Erythroblast (primary cell): ENCODE measurements around the gene CGA.
"Not testable (repeated sequence)": the region's sequence is repeated elsewhere in the genome, so short reads cannot be mapped to it uniquely, and the experiment has no call there.

Experiments used
- DNase-seq, 2 experiments: peaks; one replicate each; lab custom pipeline; 2025; lab: John Stamatoyannopoulos, UW
- GATA1 ChIP-seq: IDR thresholded peaks from 2 replicates; pipeline ENCODE4 v1.6.1; 2011; ENCODE audit warnings: low read depth, mild to moderate bottlenecking, control low read depth, low read length, moderate library complexity
- POLR2A ChIP-seq: IDR thresholded peaks from 2 replicates; pipeline ENCODE4 v1.6.1; 2011; ENCODE audit warnings: mild to moderate bottlenecking, low read length

Gene CGA

DNA sequence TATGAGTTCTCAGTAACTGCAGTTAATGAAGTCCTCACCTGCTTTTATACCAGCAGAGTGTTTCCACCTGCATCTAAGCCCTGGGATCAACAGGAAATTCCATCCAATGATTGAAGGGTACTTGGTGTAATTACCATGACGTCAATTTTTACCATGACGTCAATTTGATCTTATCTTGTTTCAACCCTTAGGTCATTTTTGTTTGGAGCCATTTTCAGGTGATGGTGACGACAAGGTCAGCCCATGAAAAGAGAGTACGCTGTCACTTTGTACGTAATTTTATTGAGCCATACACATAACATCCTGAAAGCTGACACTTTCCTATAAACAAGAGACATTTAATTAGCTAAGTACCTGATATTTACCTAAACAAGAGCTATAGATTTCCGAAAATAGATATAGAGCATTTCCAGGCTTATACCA lies at the start of gene CGA:
TSS of gene CGA (minus strand) at position 20 of the 423 bp plus-strand sequence. CDS start 6,906 bp downstream, outside the sequence.
- no peak for DNase-seq
- no peak for TF ChIP-seq GATA1
- no peak for TF ChIP-seq POLR2A

DNA sequence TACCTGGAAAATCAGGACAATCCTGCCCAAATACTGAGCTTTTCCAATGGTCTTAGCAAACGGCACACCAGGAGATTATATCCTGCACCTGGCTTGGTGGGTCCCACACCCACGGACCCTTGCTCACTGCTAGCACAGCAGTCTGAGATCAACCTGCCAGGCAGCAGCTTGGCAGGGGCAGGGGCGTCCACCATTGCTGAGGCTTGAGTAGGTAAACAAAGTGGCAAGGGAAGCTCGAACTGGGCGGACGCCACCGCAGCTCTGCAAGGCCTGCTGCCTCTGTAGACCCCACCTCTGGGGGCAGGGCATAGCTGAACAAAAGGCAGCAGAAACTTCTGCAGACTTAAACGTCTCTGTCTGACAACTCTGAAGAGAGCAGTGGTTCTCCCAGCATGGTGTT lies 45.0 kb upstream of the CGA start:
- DNase-seq: not testable (repeated sequence)

DNA sequence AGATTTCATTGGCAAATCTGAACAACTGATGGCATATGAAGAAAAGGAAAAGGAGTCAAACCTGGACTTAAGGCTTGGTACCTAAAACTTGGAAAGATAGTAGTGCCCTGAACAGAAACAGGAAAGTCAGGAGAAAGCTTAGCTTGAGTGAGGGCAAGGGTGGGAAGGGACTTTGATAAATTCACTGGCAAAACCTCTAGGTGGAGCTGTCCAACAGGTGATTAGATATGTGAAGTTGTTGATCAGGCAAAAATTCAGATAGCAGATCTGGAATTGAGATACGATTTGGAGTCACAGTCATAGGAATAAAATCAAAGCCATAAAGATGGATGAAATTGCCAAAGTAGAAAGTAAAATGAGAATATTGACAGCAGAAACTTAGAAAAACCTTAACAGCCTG lies 44.3 kb upstream of the CGA start:
- no peak for TF ChIP-seq GATA1
- TF ChIP-seq POLR2A: no peak
- DNase-seq: peak; percentile 50 to 66

DNA sequence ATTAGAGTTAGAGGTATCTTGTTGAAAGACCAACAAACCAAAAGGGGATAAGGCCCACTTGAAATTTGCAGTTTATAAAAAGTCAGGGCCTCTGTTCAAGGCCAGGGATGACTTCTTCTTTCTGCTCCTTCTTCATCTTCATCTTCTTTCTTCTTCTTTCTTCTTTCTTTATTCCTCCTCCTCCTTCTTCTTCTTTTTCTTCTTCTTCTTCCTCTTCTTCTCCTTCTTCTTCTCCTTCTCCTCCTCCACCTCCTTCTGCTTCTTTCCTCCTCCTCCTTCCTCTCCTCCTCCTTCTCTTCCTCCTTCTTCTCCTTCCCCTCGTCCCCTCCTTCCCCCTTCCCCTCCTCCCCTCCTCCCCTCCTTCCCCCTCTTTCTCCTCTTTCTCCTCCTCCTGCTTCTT lies 42.1 kb upstream of the CGA start:
- TF ChIP-seq POLR2A (no peak), GATA1 (no peak)

DNA sequence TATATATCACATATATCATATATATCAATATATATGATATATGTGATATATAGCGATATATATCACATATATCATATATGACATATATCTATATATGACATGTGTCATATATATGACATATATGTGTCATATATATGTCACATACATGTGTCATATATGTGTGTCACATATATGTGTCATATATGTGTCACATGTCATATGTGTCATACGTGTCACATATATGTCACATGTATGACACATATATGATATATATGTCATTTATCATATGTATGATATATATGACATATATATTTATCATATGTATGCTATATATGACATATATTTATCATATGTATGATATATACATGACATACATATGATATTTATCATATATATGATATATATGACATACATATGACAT lies 32.8 kb upstream of the CGA start:
- no peak for DNase-seq
- no peak for TF ChIP-seq GATA1
- TF ChIP-seq POLR2A: no peak

More for the DNA sequence above, 42.1 kb upstream of the CGA start:
- DNase-seq: no peak

DNA sequence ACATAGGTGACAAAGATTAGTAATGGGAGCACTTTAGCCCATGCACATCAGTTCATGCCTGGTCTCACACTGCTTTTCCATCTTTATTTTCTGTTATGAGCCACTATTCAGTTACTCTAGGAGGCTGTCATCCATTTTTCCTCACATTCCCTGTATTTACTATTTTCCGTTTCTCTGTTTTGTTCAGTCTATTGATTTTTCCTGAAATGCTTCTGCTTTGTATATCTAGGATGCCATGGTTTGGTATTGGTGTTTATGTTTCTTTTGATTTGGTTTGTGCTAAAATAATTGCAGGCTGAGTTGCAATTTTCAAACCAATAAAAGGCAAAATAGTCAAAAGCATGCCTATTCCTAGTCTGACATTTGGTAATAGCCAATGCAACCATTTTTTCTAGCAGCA lies 31.6 kb upstream of the CGA start:
- TF ChIP-seq POLR2A: no peak
- TF ChIP-seq GATA1: no peak

DNA sequence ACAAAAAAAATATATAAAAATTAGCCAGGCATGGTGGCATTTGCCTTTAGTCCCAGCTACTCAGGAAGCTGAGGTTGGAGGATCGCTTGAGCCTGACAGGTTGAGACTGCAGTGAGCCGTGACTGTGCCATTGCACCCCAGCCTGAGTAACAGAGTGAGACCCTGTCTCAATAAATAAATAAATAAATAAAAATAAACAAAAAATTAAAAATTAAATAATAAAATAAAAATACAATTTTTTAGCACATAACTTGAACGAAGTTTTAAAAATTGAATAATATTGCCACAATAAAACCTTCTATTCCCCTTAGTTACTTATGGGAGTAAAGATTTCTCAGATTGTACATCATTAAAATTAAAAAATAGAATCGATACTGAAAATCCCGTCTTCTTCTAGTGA lies 29.2 kb upstream of the CGA start:
- no peak for DNase-seq
- no peak for TF ChIP-seq GATA1
- TF ChIP-seq POLR2A: no peak

More for the DNA sequence above, 31.6 kb upstream of the CGA start:
- DNase-seq: no peak

DNA sequence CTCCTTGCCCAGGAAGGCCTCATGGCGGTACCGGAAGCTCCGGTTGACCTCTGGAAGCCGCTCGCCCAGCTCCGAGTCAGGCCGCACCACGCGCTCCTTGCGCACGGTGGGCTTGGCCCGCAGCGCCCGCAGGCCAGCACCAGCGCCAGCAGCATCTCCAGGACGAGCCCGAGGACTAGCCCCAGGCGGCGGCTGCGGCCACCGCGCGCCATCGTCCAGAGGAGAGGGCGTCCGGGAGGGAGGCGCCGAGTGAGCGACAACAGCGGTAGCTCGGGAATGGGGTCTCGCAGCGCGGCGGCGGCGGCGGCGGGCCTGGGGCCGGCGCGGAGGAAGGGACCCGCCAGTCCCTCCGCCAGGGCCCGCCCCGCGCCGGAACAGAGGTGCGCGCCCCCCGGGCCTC lies 27.6 kb upstream of the CGA start:
- DNase-seq: no peak

DNA sequence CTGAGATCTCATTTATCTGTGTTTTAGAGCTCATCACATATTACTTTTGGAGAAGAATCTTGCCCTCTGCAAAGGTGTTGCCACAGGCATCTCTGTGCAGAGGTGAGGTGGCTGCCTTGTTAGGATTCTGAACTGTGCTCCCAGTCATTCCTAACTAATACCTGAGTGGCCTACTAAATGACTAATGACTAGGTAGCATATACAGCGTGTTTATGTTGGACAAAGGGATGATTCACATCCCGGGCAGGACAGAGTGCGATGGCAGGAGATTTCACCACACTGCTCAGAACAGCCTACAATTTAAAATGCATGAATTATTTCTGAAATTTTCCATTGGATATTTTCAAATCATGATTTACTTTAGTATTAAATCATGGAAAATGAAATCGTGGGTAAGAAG lies 23.1 kb upstream of the CGA start:
- no peak for DNase-seq
- TF ChIP-seq POLR2A: no peak
- no peak for TF ChIP-seq GATA1

More for the DNA sequence above, 27.6 kb upstream of the CGA start:
- TF ChIP-seq GATA1 (no peak), POLR2A (no peak)

DNA sequence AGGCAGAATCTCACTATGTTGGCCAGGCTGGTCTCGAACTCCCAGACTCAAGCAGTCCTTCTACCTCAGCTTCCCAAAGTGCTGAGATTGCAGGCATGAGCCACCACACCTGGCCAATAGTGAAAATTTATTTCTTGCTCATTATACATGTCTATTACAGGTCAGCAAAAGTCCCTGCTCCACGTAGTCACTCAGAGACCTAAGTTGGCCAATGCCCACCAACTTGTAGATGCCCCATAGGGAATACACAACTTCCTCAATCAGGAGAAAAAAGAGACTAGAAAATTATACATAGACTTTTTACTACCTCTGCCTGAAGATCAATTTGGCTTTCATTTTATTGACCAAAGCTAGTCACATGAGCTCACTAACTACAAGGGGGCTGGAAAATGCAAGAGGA lies 22.0 kb upstream of the CGA start:
- no peak for DNase-seq

DNA sequence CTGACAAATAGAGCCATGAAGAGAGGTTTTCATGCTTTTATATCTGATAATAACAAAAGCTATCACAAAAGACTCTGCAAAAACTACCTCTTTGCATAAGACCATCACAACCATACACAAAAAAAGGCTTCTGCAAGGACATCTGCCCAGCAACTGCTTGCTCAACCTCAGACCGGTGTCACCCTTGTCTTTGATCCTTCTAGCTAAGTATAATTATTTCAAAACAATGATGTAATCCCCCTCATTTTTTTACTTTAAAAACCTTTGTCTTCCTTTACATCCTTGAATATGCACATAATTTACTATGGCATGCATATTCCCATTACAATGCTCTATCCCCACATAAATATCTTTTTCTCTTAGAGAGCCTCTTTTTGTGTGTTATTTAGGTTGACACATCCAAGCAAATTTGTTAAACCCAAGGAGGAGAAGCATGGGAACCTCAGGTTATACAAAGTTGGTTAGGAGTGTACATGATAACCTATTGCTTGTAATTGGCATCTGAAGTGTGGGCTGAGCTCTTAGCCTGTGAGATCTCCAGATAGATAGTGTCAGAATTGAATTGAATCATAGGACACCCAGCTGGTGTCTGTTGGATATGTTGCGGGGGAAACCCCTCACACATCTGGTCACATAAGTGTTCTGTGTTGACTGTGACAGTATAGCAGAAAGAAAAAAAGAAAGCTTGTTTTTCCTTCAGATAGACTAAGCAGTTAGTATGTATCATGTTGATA lies 20.7 kb upstream of the CGA start:
- DNase-seq: no peak
- TF ChIP-seq GATA1 (no peak), POLR2A (no peak)

More for the DNA sequence above, 22.0 kb upstream of the CGA start:
- no peak for TF ChIP-seq POLR2A
- TF ChIP-seq GATA1: no peak

DNA sequence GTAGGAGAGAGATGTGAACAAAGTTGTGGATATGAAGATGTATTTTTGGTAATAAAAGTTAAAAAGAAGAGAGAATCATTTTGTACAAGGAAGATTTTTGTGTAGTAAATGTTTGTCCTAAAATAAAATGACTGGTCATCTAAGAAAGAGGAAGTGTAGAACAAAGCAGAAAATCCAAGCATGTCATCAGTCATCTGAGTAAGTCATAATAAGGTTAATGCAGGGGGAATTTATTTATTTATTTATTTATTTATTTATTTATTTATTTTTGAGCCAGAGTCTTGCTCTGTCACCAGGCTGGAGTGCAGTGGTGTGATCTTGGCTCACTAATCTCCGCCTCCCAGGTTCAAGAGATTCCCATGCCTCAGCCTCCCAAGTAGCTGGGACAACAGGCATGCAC lies 15.7 kb upstream of the CGA start:
- DNase-seq: no peak
- TF ChIP-seq POLR2A (no peak), GATA1 (no peak)

DNA sequence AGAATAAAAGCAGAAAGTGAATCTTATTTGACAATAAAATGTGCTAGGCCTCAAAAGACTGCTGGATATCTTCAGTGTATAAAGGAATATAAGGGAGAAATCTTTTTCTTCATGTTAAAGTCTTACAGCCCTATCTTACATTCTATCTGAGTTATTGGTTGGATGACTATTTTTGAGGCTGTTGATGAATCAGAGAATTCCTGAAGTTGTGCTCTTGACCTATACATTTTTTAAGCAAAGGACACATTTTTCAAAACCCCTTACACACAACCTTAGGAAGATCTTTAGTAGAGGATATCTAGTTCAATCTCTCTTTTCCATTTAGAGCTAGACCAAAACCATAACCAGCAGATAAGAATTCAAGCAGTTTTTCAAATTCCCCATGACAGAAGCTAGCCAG lies 10.9 kb upstream of the CGA start:
- no peak for TF ChIP-seq GATA1
- no peak for TF ChIP-seq POLR2A
- DNase-seq: no peak

DNA sequence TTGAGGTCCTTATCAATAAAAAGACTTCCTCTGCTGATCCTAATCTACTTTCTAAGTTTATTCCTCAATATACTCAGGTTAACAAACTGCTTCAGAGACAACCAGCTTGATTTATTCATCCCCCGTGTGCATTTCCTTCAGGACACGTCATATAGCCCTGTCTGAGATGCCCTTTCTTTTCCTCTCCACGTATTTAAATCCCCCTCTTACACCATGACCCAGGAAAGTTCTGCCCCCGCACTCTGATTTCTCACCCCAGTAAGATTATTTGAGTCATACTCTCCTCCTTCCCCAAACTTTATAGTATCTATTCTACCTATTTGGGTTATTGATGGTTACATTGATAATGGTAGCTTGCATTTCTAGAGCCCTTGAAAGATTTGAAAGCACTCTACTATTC lies 9.8 kb upstream of the CGA start:
- DNase-seq: no peak
- TF ChIP-seq POLR2A: no peak
- no peak for TF ChIP-seq GATA1
